ENCODE data around the gene RGS6. TPM values are rescaled to one million over a fixed set of nuclear protein-coding genes. Genes with fewer than 3 reads are reported as not detected.

The RGS6 gene
- polyA plus RNA-seq, 3 donors: not detected

- H3K36me3 Mint-ChIP-seq: no peaks in the 10 kb centered on the region
- Histone ChIP-seq H3K9me3 (replicated peaks in 1 of 2; ENCODE audit: control insufficient read depth in 1 of 2, insufficient read depth in 1 of 2, low read length in 2 of 2) (no peaks in the 10 kb centered on the region), H3K4me2 (replicated peaks; ENCODE audit: extremely low read depth, low read length, poor library complexity, severe bottlenecking) (no peak overlapping the region), H3K4me1 (ENCODE audit: control insufficient read depth in 1 of 2, insufficient read depth in 2 of 2, low read length in 2 of 2) (peaks cover 0 to 2% of the 10 kb centered on the region in 2 donors), H3K4me3 (replicated peaks in 1 of 3; ENCODE audit: low read depth in 2 of 3, low read length in 3 of 3) (no peak overlapping the region), H3K9ac (ENCODE audit: insufficient read depth, low read length, poor library complexity, severe bottlenecking) (no peak overlapping the region), H4K20me1 (ENCODE audit: insufficient read depth, low read length) (no peaks in the 10 kb centered on the region), H3K27ac (ENCODE audit: low read depth in 1 of 2, low read length in 2 of 2) (no peak overlapping the region), H3K36me3 (replicated peaks in 1 of 2; ENCODE audit: control insufficient read depth in 1 of 2, insufficient read depth in 2 of 2, low read length in 2 of 2) (no peaks in the 10 kb centered on the region), H2AFZ (ENCODE audit: insufficient read depth, low read depth, low read length, poor library complexity, severe bottlenecking) (no peak overlapping the region), H3K79me2 (ENCODE audit: insufficient read depth, low read length) (no peaks in the 10 kb centered on the region), H3K27me3 (ENCODE audit: control insufficient read depth in 2 of 2, insufficient read depth in 2 of 2, low read length in 2 of 2) (peaks cover 4 to 27% of the 10 kb centered on the region in 2 donors)
- no peak for DNase-seq
- no peak overlapping the region for H3K27ac Mint-ChIP-seq
- TF ChIP-seq CTCF (IDR thresholded peaks at IDR 0.05): no peak
- intact Hi-C loops (cut with micrococcal nuclease): no loop called here
- 88% methylated on average over 2 of the region's 5 CpGs for WGBS (ENCODE audit: insufficient coverage)
- H3K9me3 Mint-ChIP-seq: no peaks in the 10 kb centered on the region
- H3K4me3 Mint-ChIP-seq: no peak overlapping the region
- H3K27me3 Mint-ChIP-seq (ENCODE audit: low read depth in 3 of 3): peaks cover 25 to 51% (median 39%) of the 10 kb centered on the region in 3 donors
- H3K4me1 Mint-ChIP-seq: no peaks in the 10 kb centered on the region
Measured at GRCh38 chr14:72554994-72555608, 622.9 kb downstream of the RGS6 start.

- no peak overlapping the region for H3K27ac Mint-ChIP-seq
- no peaks in the 10 kb centered on the region for H3K4me1 Mint-ChIP-seq
- H3K4me3 ChIP-seq (replicated peaks in 1 of 3; ENCODE audit: low read depth in 2 of 3, low read length in 3 of 3): no peak overlapping the region
- H3K4me1 ChIP-seq (ENCODE audit: control insufficient read depth in 1 of 2, insufficient read depth in 2 of 2, low read length in 2 of 2): no peaks in the 10 kb centered on the region
- H3K36me3 Mint-ChIP-seq: no peaks in the 10 kb centered on the region
- H4K20me1 ChIP-seq (ENCODE audit: insufficient read depth, low read length): no peaks in the 10 kb centered on the region
- H3K9me3 ChIP-seq (replicated peaks in 1 of 2; ENCODE audit: control insufficient read depth in 1 of 2, insufficient read depth in 1 of 2, low read length in 2 of 2): no peaks in the 10 kb centered on the region
- 88% methylated on average over 5 of the region's 7 CpGs for WGBS (ENCODE audit: insufficient coverage)
- H3K27me3 ChIP-seq (ENCODE audit: control insufficient read depth in 2 of 2, insufficient read depth in 2 of 2, low read length in 2 of 2): peaks cover 4 to 28% of the 10 kb centered on the region in 2 donors
- H3K27me3 Mint-ChIP-seq (ENCODE audit: low read depth in 3 of 3): peaks cover 26 to 53% (median 43%) of the 10 kb centered on the region in 3 donors
- H3K36me3 ChIP-seq (replicated peaks in 1 of 2; ENCODE audit: control insufficient read depth in 1 of 2, insufficient read depth in 2 of 2, low read length in 2 of 2): no peaks in the 10 kb centered on the region
- H3K27ac ChIP-seq (ENCODE audit: low read depth in 1 of 2, low read length in 2 of 2): no peak overlapping the region
- TF ChIP-seq CTCF (IDR thresholded peaks at IDR 0.05): no peak
- H3K4me2 ChIP-seq (replicated peaks; ENCODE audit: extremely low read depth, low read length, poor library complexity, severe bottlenecking): no peak overlapping the region
- intact Hi-C loops (cut with micrococcal nuclease): no loop called here
- no peak for DNase-seq
- H3K9me3 Mint-ChIP-seq: no peaks in the 10 kb centered on the region
- no peak overlapping the region for H2AFZ ChIP-seq (ENCODE audit: insufficient read depth, low read depth, low read length, poor library complexity, severe bottlenecking)
- no peaks in the 10 kb centered on the region for H3K79me2 ChIP-seq (ENCODE audit: insufficient read depth, low read length)
- no peak overlapping the region for H3K9ac ChIP-seq (ENCODE audit: insufficient read depth, low read length, poor library complexity, severe bottlenecking)
- H3K4me3 Mint-ChIP-seq: no peak overlapping the region
Measured at GRCh38 chr14:72555609-72556000, 623.4 kb downstream of the RGS6 start.
